Fibroblast of peridontal ligament (primary cell): Measurements from ENCODE around the gene KRTAP10-11.

Experiments used
- DNase-seq: peaks from one replicate; pipeline ENCODE4 v3.0.0-alpha.2; 2010; ENCODE audit errors: extremely low read depth

Gene KRTAP10-11

GRCh38 chr21:44695184-44695583, 49.0 kb downstream of the KRTAP10-11 start:
- no peak for DNase-seq

GRCh38 chr21:44695641-44696040, 49.4 kb downstream of the KRTAP10-11 start:
- DNase-seq, result no peak

- DNase-seq, result no peak
Observed at GRCh38 chr21:44696572-44696971, 50.4 kb downstream of the KRTAP10-11 start.
